Upper lobe of left lung (tissue), 6 donors: ENCODE results near the gene TRAPPC8. TPM values are rescaled to one million over a fixed set of nuclear protein-coding genes. Genes with fewer than 3 reads are reported as not detected.
"Not testable (repeated sequence)": the region's sequence is repeated elsewhere in the genome, so short reads cannot be mapped to it uniquely, and the experiment has no call there.

ENCODE experiments used
- ATAC-seq, 2 donors: fragments of 200-7000 bp; cut with Tn5 transposase; one replicate each; pipeline ENCODE4 v1.9.1; 2022; ENCODE audit warnings: mild to moderate bottlenecking in 2 of 2, moderate library complexity in 2 of 2; ENCODE audit not compliant: low FRiP score in 2 of 2
- DNase-seq, 2 donors: peaks; one replicate each; pipeline ENCODE4 v3.0.0-alpha.2; 2019 to 2020
- H3K27ac ChIP-seq, 4 donors: fragments of 200-600 bp; sonication (generic); one replicate each; pipeline ENCODE4 v1.5.1; 2016 to 2019
- H3K27me3 ChIP-seq, 4 donors: fragments of 200-600 bp; sonication (generic); one replicate each; pipeline ENCODE4 v1.5.1; 2017 to 2019
- H3K36me3 ChIP-seq, 4 donors: fragments of 200-600 bp; sonication (generic); one replicate each; pipeline ENCODE4 v1.5.1; 2016 to 2019
- H3K4me1 ChIP-seq, 4 donors: fragments of 200-600 bp; sonication (generic); one replicate each; pipeline ENCODE4 v1.5.1; 2018 to 2019
- H3K4me3 ChIP-seq, 4 donors: fragments of 200-600 bp; sonication (generic); one replicate each; pipeline ENCODE4 v1.5.1; 2017 to 2019; ENCODE audit warnings: mild to moderate bottlenecking in 2 of 4, moderate library complexity in 1 of 4
- H3K9me3 ChIP-seq, 4 donors: fragments of 200-600 bp; sonication (generic); one replicate each; pipeline ENCODE4 v1.5.1; 2018 to 2019
- EP300 ChIP-seq, 4 donors: sonication (generic); formaldehyde crosslinking; IDR thresholded peaks; one replicate each; pipeline ENCODE4 v1.5.1; 2017; ENCODE audit warnings: antibody characterized with exemption in 4 of 4, control low read depth in 2 of 4
- POLR2A ChIP-seq, 4 donors: fragments of 450-650 bp; IDR thresholded peaks; one replicate each; pipeline ENCODE4 v1.5.1; 2016 to 2017; ENCODE audit warnings: antibody characterized with exemption in 4 of 4, mild to moderate bottlenecking in 2 of 4
- POLR2AphosphoS5 ChIP-seq, 2 donors: sonication (generic); formaldehyde crosslinking; IDR thresholded peaks; one replicate each; pipeline ENCODE4 v1.5.1; 2017; ENCODE audit warnings: antibody characterized with exemption in 2 of 2
- whole genome bisulfite sequencing, 2 donors: methylation state at CpG; one replicate each; pipeline ENCODE4 v1.1.5; 2017 to 2018; 5-methylcytosine and 5-hydroxymethylcytosine counted together
- total RNA-seq, 6 donors: library from RNA; depleted of rRNA in 4 of 6; stranded (reverse); fragments of >200 nt in 4 of 6; gene quantifications; one replicate each; pipeline versions ENCODE4 v1.1.0 to v1.2.1, GENCODE V29; 2016 to 2021
- TF ChIP-seq, protein P1 (sequence below), 6 experiments: fragments of 450-650 bp in 4 of 6; fragments of 200-600 bp in 2 of 6; sonication (generic) in 2 of 6; IDR thresholded peaks; one replicate each; pipeline ENCODE4 v1.5.1; 2016 to 2019; ENCODE audit warnings: antibody characterized with exemption in 6 of 6
- donor health status: DM: no; HTN: no; CAD: no; lungs with moderate emphysema.
- donor health status: DM: no; HTN: yes; CAD: no; lungs with severe emphysema.

Gene TRAPPC8
- total RNA-seq, 6 donors from 2014 or later = 14.1 to 56.4 (median 40.2) TPM

DNA sequence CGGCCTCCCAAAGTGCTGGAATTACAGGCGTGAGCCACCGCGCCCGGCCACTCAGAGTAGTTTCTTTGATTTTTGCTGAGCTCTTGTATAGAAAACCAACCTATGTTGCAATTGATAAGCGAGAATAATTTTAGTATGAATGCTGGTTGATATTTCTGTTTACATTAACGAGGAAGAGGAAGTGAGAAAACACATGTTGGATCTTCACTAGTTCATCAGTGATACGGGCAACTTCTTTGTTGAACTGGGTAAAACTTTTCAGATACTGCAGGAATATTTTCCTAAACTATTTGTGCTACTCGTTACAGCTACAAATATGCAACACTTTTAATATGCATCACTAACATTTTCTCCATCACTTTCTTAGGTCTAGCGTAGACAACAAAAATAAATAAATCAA, 114.3 kb downstream of the TRAPPC8 start:
- peaks cover 0 to 26% (median 17%) of the 10 kb centered on the region in 4 donors for H3K36me3 ChIP-seq
- no peaks in the 10 kb centered on the region for H3K9me3 ChIP-seq
- no peaks in the 10 kb centered on the region for H3K4me1 ChIP-seq
- no peaks in the 10 kb centered on the region for H3K27me3 ChIP-seq
- no peak for DNase-seq
- TF ChIP-seq, protein P1, sequence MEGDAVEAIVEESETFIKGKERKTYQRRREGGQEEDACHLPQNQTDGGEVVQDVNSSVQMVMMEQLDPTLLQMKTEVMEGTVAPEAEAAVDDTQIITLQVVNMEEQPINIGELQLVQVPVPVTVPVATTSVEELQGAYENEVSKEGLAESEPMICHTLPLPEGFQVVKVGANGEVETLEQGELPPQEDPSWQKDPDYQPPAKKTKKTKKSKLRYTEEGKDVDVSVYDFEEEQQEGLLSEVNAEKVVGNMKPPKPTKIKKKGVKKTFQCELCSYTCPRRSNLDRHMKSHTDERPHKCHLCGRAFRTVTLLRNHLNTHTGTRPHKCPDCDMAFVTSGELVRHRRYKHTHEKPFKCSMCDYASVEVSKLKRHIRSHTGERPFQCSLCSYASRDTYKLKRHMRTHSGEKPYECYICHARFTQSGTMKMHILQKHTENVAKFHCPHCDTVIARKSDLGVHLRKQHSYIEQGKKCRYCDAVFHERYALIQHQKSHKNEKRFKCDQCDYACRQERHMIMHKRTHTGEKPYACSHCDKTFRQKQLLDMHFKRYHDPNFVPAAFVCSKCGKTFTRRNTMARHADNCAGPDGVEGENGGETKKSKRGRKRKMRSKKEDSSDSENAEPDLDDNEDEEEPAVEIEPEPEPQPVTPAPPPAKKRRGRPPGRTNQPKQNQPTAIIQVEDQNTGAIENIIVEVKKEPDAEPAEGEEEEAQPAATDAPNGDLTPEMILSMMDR (IDR thresholded peaks at IDR 0.05) = no peak
- TF ChIP-seq POLR2AphosphoS5 (IDR thresholded peaks at IDR 0.05) (no peak), POLR2A (IDR thresholded peaks at IDR 0.05) (no peak), EP300 (IDR thresholded peaks at IDR 0.05) (no peak)
- no peak overlapping the region for H3K4me3 ChIP-seq
- 92 to 96% methylated on average over 10 of the region's 10 CpGs for WGBS, 2 donors
- H3K27ac ChIP-seq = no peak overlapping the region
- ATAC-seq = no peak

- WGBS, 2 donors = 92 to 96% methylated on average over 10 of the region's 10 CpGs
- H3K36me3 ChIP-seq = peaks cover 0 to 25% (median 17%) of the 10 kb centered on the region in 4 donors
- H3K4me1 ChIP-seq, H3K27me3 ChIP-seq, H3K4me3 ChIP-seq, ATAC-seq, DNase-seq, H3K9me3 ChIP-seq, H3K27ac ChIP-seq: not testable (repeated sequence)
Measured at GRCh38 chr18:31826673-31827325, 116.1 kb downstream of the TRAPPC8 start.

- no peak for TF ChIP-seq POLR2A (IDR thresholded peaks at IDR 0.05)
- TF ChIP-seq, protein P1 (IDR thresholded peaks at IDR 0.05) = no peak
- ATAC-seq (no peak), DNase-seq (no peak)
- H3K4me3 ChIP-seq = no peak overlapping the region
- no peaks in the 10 kb centered on the region for H3K4me1 ChIP-seq
- H3K9me3 ChIP-seq = no peaks in the 10 kb centered on the region
- H3K36me3 ChIP-seq = peaks cover 0 to 18% (median 9%) of the 10 kb centered on the region in 4 donors
- 60 to 69% methylated on average over 3 of the region's 3 CpGs for WGBS, 2 donors
- no peaks in the 10 kb centered on the region for H3K27me3 ChIP-seq
- H3K27ac ChIP-seq = no peak overlapping the region
Measured at GRCh38 chr18:31825772-31826171, 117.2 kb downstream of the TRAPPC8 start.

DNA sequence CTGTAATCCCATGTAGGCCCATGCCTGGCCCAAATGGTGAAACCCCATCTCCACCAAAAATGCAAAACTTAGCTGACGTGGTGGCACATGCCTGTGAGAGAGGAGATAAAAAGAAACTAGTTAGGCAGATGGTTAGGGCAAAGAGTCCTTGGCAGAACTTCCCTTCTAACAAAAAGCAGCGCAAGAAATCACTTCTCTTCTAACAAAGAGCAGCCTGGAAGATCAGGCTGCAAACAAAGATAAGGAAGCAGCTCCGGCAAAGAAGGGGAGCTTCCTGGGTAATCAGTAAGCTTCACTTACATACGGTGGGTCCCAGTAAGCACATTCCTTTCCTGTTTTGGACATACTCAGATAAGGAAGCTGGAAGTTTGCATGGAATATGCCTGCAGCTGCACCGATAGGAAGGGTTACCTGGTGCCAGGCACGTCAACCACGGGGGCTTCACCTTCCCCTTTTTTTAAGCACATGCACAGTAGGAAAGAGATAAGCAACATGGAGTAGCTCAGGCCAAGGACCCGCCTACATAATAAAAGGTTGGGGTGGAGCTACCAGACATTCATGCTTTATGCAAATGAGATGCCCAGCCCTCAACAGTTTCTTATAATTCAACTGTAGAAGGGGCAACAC, 121.3 kb downstream of the TRAPPC8 start:
- Histone ChIP-seq H3K36me3 (no peaks in the 10 kb centered on the region), H3K27me3 (no peaks in the 10 kb centered on the region), H3K4me3 (no peak overlapping the region), H3K9me3 (no peaks in the 10 kb centered on the region), H3K4me1 (no peaks in the 10 kb centered on the region), H3K27ac (no peak overlapping the region)
- TF ChIP-seq POLR2AphosphoS5 (IDR thresholded peaks at IDR 0.05) = no peak
- TF ChIP-seq, protein P1 (IDR thresholded peaks at IDR 0.05) = no peak
- DNase-seq (no peak), ATAC-seq (no peak)
- WGBS, 2 donors = 27 to 40% methylated on average over 8 of the region's 8 CpGs

DNA sequence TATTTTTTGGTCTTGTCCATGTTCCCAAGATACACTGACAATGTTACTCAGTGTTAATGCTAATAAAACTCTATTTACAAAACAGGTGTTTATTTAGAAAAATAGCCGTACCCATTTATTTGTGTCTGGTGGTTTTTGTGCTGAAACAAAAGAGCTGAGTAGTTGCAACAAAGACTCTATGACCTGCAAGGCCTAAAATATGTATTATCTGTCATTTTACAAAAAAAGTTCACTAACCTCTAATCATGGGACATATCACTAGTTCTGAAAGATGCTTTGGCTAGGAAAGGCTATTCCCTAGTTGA, 123.1 kb downstream of the TRAPPC8 start:
- H3K27ac ChIP-seq = no peak overlapping the region
- no peaks in the 10 kb centered on the region for H3K36me3 ChIP-seq
- DNase-seq (no peak), ATAC-seq (no peak)
- 91 to 93% methylated on average over 1 of the region's 1 CpG for WGBS, 2 donors
- no peaks in the 10 kb centered on the region for H3K9me3 ChIP-seq
- H3K4me1 ChIP-seq = no peaks in the 10 kb centered on the region
- H3K4me3 ChIP-seq = no peak overlapping the region
- TF ChIP-seq POLR2AphosphoS5 (IDR thresholded peaks at IDR 0.05) (no peak), POLR2A (IDR thresholded peaks at IDR 0.05) (no peak), EP300 (IDR thresholded peaks at IDR 0.05) (no peak)
- TF ChIP-seq, protein P1 (IDR thresholded peaks at IDR 0.05) = no peak
- no peaks in the 10 kb centered on the region for H3K27me3 ChIP-seq
